Measurements from ENCODE around the gene FAM216B. TPM values are rescaled to one million over a fixed set of nuclear protein-coding genes. Genes with fewer than 3 reads are reported as not detected.
"Not testable (repeated sequence)": the region's sequence is repeated elsewhere in the genome, so short reads cannot be mapped to it uniquely, and the experiment has no call there.

FAM216B gene
- total RNA-seq, 3 donors from 2014 or later (not counting 1 experiment from before 2014, with no cell fraction given) = not detected

- intact Hi-C loops (cut with micrococcal nuclease) = no loop called here
- Mint-ChIP-seq H3K4me1 (no peaks in the 10 kb centered on the region), H3K27ac (no peak overlapping the region), H3K27me3 (ENCODE audit: low read depth in 2 of 2) (peaks cover 5 to 19% of the 10 kb centered on the region in 2 donors), H3K36me3 (no peaks in the 10 kb centered on the region), H3K4me3 (no peak overlapping the region), H3K9me3 (no peaks in the 10 kb centered on the region)
- DNase-seq (no peak), ATAC-seq (no peak)
- Histone ChIP-seq H3K36me3 (ENCODE audit: control insufficient read depth, insufficient read depth, low read length) (no peaks in the 10 kb centered on the region), H3K4me1 (ENCODE audit: control insufficient read depth, insufficient read depth, low read length) (no peaks in the 10 kb centered on the region), H3K4me3 (ENCODE audit: low read length) (no peak overlapping the region), H3K27me3 (ENCODE audit: control insufficient read depth, insufficient read depth, low read length) (no peaks in the 10 kb centered on the region), H3K27ac (ENCODE audit: low read length) (no peak overlapping the region), H3K9me3 (ENCODE audit: control insufficient read depth, insufficient read depth, low read length) (no peaks in the 10 kb centered on the region)
- WGBS (ENCODE audit: insufficient coverage) = 86% methylated on average over 2 of the region's 2 CpGs
- TF ChIP-seq CTCF (IDR thresholded peaks at IDR 0.05) = no peak
Measured at GRCh38 chr13:42762917-42763316, 18.5 kb upstream of the FAM216B start.

GRCh38 chr13:42766016-42766415 lies 15.4 kb upstream of the FAM216B start:
- no peak overlapping the region for H3K4me3 ChIP-seq (ENCODE audit: low read length)
- no CpG with 5 or more reads among the region's 1 CpG for WGBS (ENCODE audit: insufficient coverage)
- no peaks in the 10 kb centered on the region for H3K9me3 Mint-ChIP-seq

GRCh38 chr13:42769650-42770049 lies 11.7 kb upstream of the FAM216B start:
- H3K4me3 Mint-ChIP-seq = no peak overlapping the region

More at GRCh38 chr13:42766016-42766415, 15.4 kb upstream of the FAM216B start:
- H3K27ac Mint-ChIP-seq = no peak overlapping the region
- no peak overlapping the region for H3K4me3 Mint-ChIP-seq
- ATAC-seq = no peak
- H3K36me3 Mint-ChIP-seq = no peaks in the 10 kb centered on the region
- H3K27me3 Mint-ChIP-seq (ENCODE audit: low read depth in 2 of 2) = peaks cover 5 to 19% of the 10 kb centered on the region in 2 donors
- intact Hi-C loops (cut with micrococcal nuclease) = no loop called here
- no peak for DNase-seq
- H3K4me1 Mint-ChIP-seq = no peaks in the 10 kb centered on the region
- no peak for TF ChIP-seq CTCF (IDR thresholded peaks at IDR 0.05)
- no peaks in the 10 kb centered on the region for H3K9me3 ChIP-seq (ENCODE audit: control insufficient read depth, insufficient read depth, low read length)
- no peak overlapping the region for H3K27ac ChIP-seq (ENCODE audit: low read length)
- no peaks in the 10 kb centered on the region for H3K27me3 ChIP-seq (ENCODE audit: control insufficient read depth, insufficient read depth, low read length)
- H3K4me1 ChIP-seq (ENCODE audit: control insufficient read depth, insufficient read depth, low read length) = no peaks in the 10 kb centered on the region
- no peaks in the 10 kb centered on the region for H3K36me3 ChIP-seq (ENCODE audit: control insufficient read depth, insufficient read depth, low read length)

GRCh38 chr13:42776558-42776957 lies 4.8 kb upstream of the FAM216B start:
- H3K4me1 ChIP-seq (ENCODE audit: control insufficient read depth, insufficient read depth, low read length); H3K36me3 ChIP-seq (ENCODE audit: control insufficient read depth, insufficient read depth, low read length); H3K9me3 Mint-ChIP-seq; DNase-seq; ATAC-seq; H3K36me3 Mint-ChIP-seq; H3K27ac ChIP-seq (ENCODE audit: low read length); H3K4me3 Mint-ChIP-seq; intact Hi-C loops (cut with micrococcal nuclease); H3K9me3 ChIP-seq (ENCODE audit: control insufficient read depth, insufficient read depth, low read length); H3K4me3 ChIP-seq (ENCODE audit: low read length); H3K27ac Mint-ChIP-seq; H3K27me3 ChIP-seq (ENCODE audit: control insufficient read depth, insufficient read depth, low read length); H3K4me1 Mint-ChIP-seq: not testable (repeated sequence)
- peaks cover 9 to 61% of the 10 kb centered on the region in 2 donors for H3K27me3 Mint-ChIP-seq (ENCODE audit: low read depth in 2 of 2)
- 93% methylated on average over 6 of the region's 6 CpGs for WGBS (ENCODE audit: insufficient coverage)

More at GRCh38 chr13:42769650-42770049, 11.7 kb upstream of the FAM216B start:
- TF ChIP-seq CTCF (IDR thresholded peaks at IDR 0.05) = no peak
- Histone ChIP-seq H3K4me3 (ENCODE audit: low read length) (no peak overlapping the region), H3K27me3 (ENCODE audit: control insufficient read depth, insufficient read depth, low read length) (no peaks in the 10 kb centered on the region), H3K36me3 (ENCODE audit: control insufficient read depth, insufficient read depth, low read length) (no peaks in the 10 kb centered on the region), H3K9me3 (ENCODE audit: control insufficient read depth, insufficient read depth, low read length) (no peaks in the 10 kb centered on the region), H3K27ac (ENCODE audit: low read length) (no peak overlapping the region), H3K4me1 (ENCODE audit: control insufficient read depth, insufficient read depth, low read length) (no peaks in the 10 kb centered on the region)
- ATAC-seq (no peak), DNase-seq (no peak)
- intact Hi-C loops (cut with micrococcal nuclease) = no loop called here
- Mint-ChIP-seq H3K4me1 (no peaks in the 10 kb centered on the region), H3K27ac (no peak overlapping the region), H3K27me3 (ENCODE audit: low read depth in 2 of 2) (peaks cover 5 to 38% of the 10 kb centered on the region in 2 donors), H3K9me3 (peaks cover 4% of the 10 kb centered on the region in 2 donors), H3K36me3 (no peaks in the 10 kb centered on the region)
- 93% methylated on average over 3 of the region's 3 CpGs for WGBS (ENCODE audit: insufficient coverage)

Measured in natural killer cell (primary cell).